SU-DHL-6 (cell line): Measurements from ENCODE around the gene RFFL.

Experiments used
- H2AFZ ChIP-seq: fragments of 200-600 bp; sonication (generic); 2 replicates; pipeline ENCODE4 v1.6.1; 2014; ENCODE audit warnings: low read depth, mild to moderate bottlenecking, moderate library complexity, mixed read lengths, antibody characterized with exemption, low read length; ENCODE audit not compliant: severe bottlenecking
- H3F3A ChIP-seq: fragments of 200-600 bp; shearing (Covaris generic); 2 replicates; pipeline ENCODE4 v1.6.0; 2016; ENCODE audit warnings: antibody characterized with exemption, mild to moderate bottlenecking; ENCODE audit not compliant: insufficient read depth
- H3K27ac ChIP-seq: fragments of 200-600 bp; sonication (generic); 2 replicates; pipeline ENCODE4 v1.5.1; 2016; ENCODE audit warnings: low read depth, mild to moderate bottlenecking, low read length, moderate library complexity, mixed read lengths
- H3K27me3 ChIP-seq: fragments of 200-600 bp; sonication (generic), shearing (Covaris generic); 2 replicates; pipeline ENCODE4 v1.6.0; 2014; ENCODE audit warnings: mild to moderate bottlenecking, low read length
- H3K36me3 ChIP-seq: fragments of 200-600 bp; sonication (generic); 2 replicates; pipeline ENCODE4 v1.6.1; 2014; ENCODE audit warnings: mild to moderate bottlenecking, low read length, mixed read lengths
- H3K4me2 ChIP-seq: fragments of 300-600, 200-600 bp; shearing (Covaris generic), sonication (generic); 2 replicates; pipeline ENCODE4 v1.6.0; 2014; ENCODE audit warnings: low read length, low read depth, mild to moderate bottlenecking; ENCODE audit not compliant: poor library complexity, severe bottlenecking
- H3K4me3 ChIP-seq: fragments of 200-600 bp; sonication (generic); 2 replicates; pipeline ENCODE4 v1.5.1; 2014; ENCODE audit warnings: antibody characterized with exemption, low read length, mild to moderate bottlenecking, mixed read lengths; ENCODE audit not compliant: insufficient read depth, poor library complexity, severe bottlenecking
- H3K79me2 ChIP-seq: fragments of 200-600 bp; sonication (generic); 2 replicates; pipeline ENCODE4 v1.6.1; 2014; ENCODE audit warnings: mild to moderate bottlenecking, low read length, moderate library complexity; ENCODE audit not compliant: insufficient read depth
- H3K9ac ChIP-seq: fragments of 200-600 bp; sonication (generic); 2 replicates; pipeline ENCODE4 v1.7.0; 2014; ENCODE audit warnings: mild to moderate bottlenecking, low read length
- H3K9me2 ChIP-seq: fragments of 200-600 bp; sonication (generic); replicated peaks from 2 replicates; pipeline ENCODE4 v1.6.1; 2014; ENCODE audit warnings: low read length; ENCODE audit not compliant: insufficient read depth
- H3K9me3 ChIP-seq: fragments of 200-600 bp; sonication (generic); 2 replicates; pipeline ENCODE4 v1.6.1; 2014; ENCODE audit warnings: low read length, mixed read lengths; ENCODE audit not compliant: insufficient read depth
- H4K20me1 ChIP-seq: fragments of 200-600 bp; sonication (generic); 2 replicates; pipeline ENCODE4 v1.6.1; 2014; ENCODE audit warnings: low read depth, mild to moderate bottlenecking, antibody characterized with exemption, low read length, moderate library complexity, mixed read lengths
- CTCF ChIP-seq: fragments of 200-600 bp; sonication (generic); IDR thresholded peaks from one replicate; pipeline ENCODE4 v1.5.1; 2017; ENCODE audit warnings: antibody characterized with exemption, mild to moderate bottlenecking, low read length, moderate library complexity; ENCODE audit not compliant: insufficient read depth, poor library complexity, severe bottlenecking
- EZH2phosphoT487 ChIP-seq: fragments of 200-600 bp; sonication (generic), shearing (Covaris generic); conservative IDR thresholded peaks from 2 replicates; pipeline ENCODE4 v1.6.1; 2018; ENCODE audit warnings: mild to moderate bottlenecking, antibody characterized with exemption, low read length, moderate library complexity, mixed read lengths

The RFFL gene

DNA sequence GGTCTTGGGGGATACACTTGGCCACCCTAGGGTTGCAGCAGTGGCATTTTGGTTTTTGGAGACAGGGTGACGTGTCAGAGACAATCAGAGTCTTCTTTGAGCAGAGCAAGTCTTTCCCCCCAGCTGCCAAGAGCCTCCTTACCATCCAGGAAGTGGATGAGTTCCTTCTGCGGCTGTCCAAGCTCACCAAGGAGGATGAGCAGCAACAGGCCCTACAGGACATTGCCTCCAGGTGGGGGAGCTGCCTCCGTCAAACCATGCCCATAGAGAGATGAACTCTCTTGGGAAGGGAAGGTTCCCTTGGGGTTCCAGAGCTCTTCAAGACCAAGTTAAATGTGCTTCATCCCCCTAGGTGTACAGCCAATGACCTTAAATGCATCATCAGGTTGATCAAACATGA lies 71.9 kb downstream of the RFFL start:
- Histone ChIP-seq H3F3A (no peaks in the 10 kb centered on the region), H3K9me3 (no peaks in the 10 kb centered on the region), H3K27ac (no peak overlapping the region), H3K4me2 (no peak overlapping the region), H3K27me3 (no peaks in the 10 kb centered on the region), H4K20me1 (no peaks in the 10 kb centered on the region), H3K36me3 (no peaks in the 10 kb centered on the region; the same call in 1 of the 2 replicates), H2AFZ (no peak overlapping the region), H3K9ac (no peak overlapping the region), H3K79me2 (no peaks in the 10 kb centered on the region), H3K9me2 (no peaks in the 10 kb centered on the region), H3K4me3 (no peak overlapping the region)
- TF ChIP-seq EZH2phosphoT487 (no peak), CTCF (no peak)

- TF ChIP-seq EZH2phosphoT487 = no peak
- no peaks in the 10 kb centered on the region for H3K9me2 ChIP-seq
- H3K4me2 ChIP-seq = no peak overlapping the region
- no peak overlapping the region for H3K4me3 ChIP-seq
- H3K27me3 ChIP-seq = no peaks in the 10 kb centered on the region
- no peaks in the 10 kb centered on the region for H3K9me3 ChIP-seq
- H3K36me3 ChIP-seq = no peaks in the 10 kb centered on the region; the same call in 1 of the 2 replicates
- H3K9ac ChIP-seq = no peak overlapping the region
- H4K20me1 ChIP-seq = no peaks in the 10 kb centered on the region
- H3F3A ChIP-seq = no peaks in the 10 kb centered on the region
- H3K27ac ChIP-seq = no peak overlapping the region
- no peaks in the 10 kb centered on the region for H3K79me2 ChIP-seq
- H2AFZ ChIP-seq = no peak overlapping the region
These were observed 72.6 kb downstream of the RFFL start for GRCh38 chr17:34990921-34991365.

- H2AFZ ChIP-seq = no peak overlapping the region
- no peak overlapping the region for H3K4me3 ChIP-seq
- H3K79me2 ChIP-seq = no peaks in the 10 kb centered on the region; the same call in 1 of the 2 replicates
- H3F3A ChIP-seq = no peaks in the 10 kb centered on the region
- no peak overlapping the region for H3K9ac ChIP-seq
- no peaks in the 10 kb centered on the region; the same call in 1 of the 2 replicates for H3K36me3 ChIP-seq
- no peak for TF ChIP-seq EZH2phosphoT487
- no peak for TF ChIP-seq CTCF
- no peaks in the 10 kb centered on the region for H3K9me3 ChIP-seq
- no peak overlapping the region for H3K27ac ChIP-seq
- no peak overlapping the region for H3K4me2 ChIP-seq
- no peaks in the 10 kb centered on the region for H3K27me3 ChIP-seq
- H4K20me1 ChIP-seq = no peaks in the 10 kb centered on the region
- no peaks in the 10 kb centered on the region for H3K9me2 ChIP-seq
These were observed 74.0 kb downstream of the RFFL start for GRCh38 chr17:34989473-34989872.

GRCh38 chr17:34988644-34989043 lies 74.9 kb downstream of the RFFL start:
- H4K20me1 ChIP-seq = no peaks in the 10 kb centered on the region
- H3K27me3 ChIP-seq = no peaks in the 10 kb centered on the region
- no peaks in the 10 kb centered on the region for H3K9me2 ChIP-seq
- H3K27ac ChIP-seq = no peak overlapping the region
- H3K9ac ChIP-seq = no peak overlapping the region
- H3K4me2 ChIP-seq = no peak overlapping the region
- no peaks in the 10 kb centered on the region for H3K9me3 ChIP-seq
- no peak overlapping the region for H3K4me3 ChIP-seq
- no peaks in the 10 kb centered on the region; the same call in 1 of the 2 replicates for H3K79me2 ChIP-seq
- no peaks in the 10 kb centered on the region for H3F3A ChIP-seq
- TF ChIP-seq EZH2phosphoT487 = no peak
- TF ChIP-seq CTCF = no peak
- no peak overlapping the region for H2AFZ ChIP-seq
- H3K36me3 ChIP-seq = no peaks in the 10 kb centered on the region; the same call in 1 of the 2 replicates
